GM12891 (cell line): ENCODE results near the gene ALDH3B1.
A peak's percentile ranks its signal among the peaks of the same experiment; 100 is the strongest.

Experiments
- PAX5 ChIP-seq: IDR thresholded peaks from 2 replicates; pipeline ENCODE4 v1.6.1; 2011; ENCODE audit warnings: low read length, moderate library complexity, mild to moderate bottlenecking; ENCODE audit not compliant: insufficient read depth, severe bottlenecking
- POLR2A ChIP-seq: IDR thresholded peaks from 2 replicates; pipeline ENCODE4 v1.6.1; 2011; ENCODE audit warnings: low read depth, low read length, control low read depth
- POLR2AphosphoS5 ChIP-seq: IDR thresholded peaks from 2 replicates; pipeline ENCODE4 v1.6.1; 2011; ENCODE audit warnings: low read depth, low read length, control low read depth
- POU2F2 ChIP-seq: IDR thresholded peaks from 2 replicates; pipeline ENCODE4 v1.6.1; 2011; ENCODE audit warnings: low read depth, mild to moderate bottlenecking, control low read depth, low read length, moderate library complexity
- TAF1 ChIP-seq: IDR thresholded peaks from 2 replicates; pipeline ENCODE4 v1.6.1; 2011; ENCODE audit warnings: low read depth, low read length, control low read depth

GRCh38 chr11:68053981-68054812, 44.1 kb downstream of the ALDH3B1 start:
- TF ChIP-seq POLR2A (no peak), POLR2AphosphoS5 (peak; percentile 73), POU2F2 (no peak), PAX5 (no peak), TAF1 (no peak)
